Cardiac muscle cell (in vitro differentiated cells and primary cell): ENCODE measurements around the gene SOX6. TPM values are rescaled to one million over a fixed set of nuclear protein-coding genes. Genes with fewer than 3 reads are reported as not detected.

Source experiments
- DNase-seq, 2 donors: peaks; one replicate each; pipeline versions ENCODE4 v3.0.0 to v3.0.0-alpha.2; 2010 to 2017; ENCODE audit warnings: low read depth in 1 of 2, low spot score in 1 of 2
- H3K27ac ChIP-seq: fragments of 200-600 bp; sonication (generic); 2 replicates; pipeline ENCODE4 v1.5.1; 2016
- H3K27me3 ChIP-seq: fragments of 200-600 bp; sonication (generic); 2 replicates; pipeline ENCODE4 v1.6.0; 2016; ENCODE audit warnings: control low read depth
- H3K36me3 ChIP-seq: fragments of 200-600 bp; sonication (generic); 2 replicates; pipeline ENCODE4 v1.5.1; 2016; ENCODE audit warnings: control low read depth
- H3K4me1 ChIP-seq: fragments of 200-600 bp; sonication (generic); 2 replicates; pipeline ENCODE4 v1.8.1; 2017; ENCODE audit warnings: low read depth, mild to moderate bottlenecking, mixed run types
- H3K4me3 ChIP-seq: fragments of 200-600 bp; sonication (generic); 2 replicates; pipeline ENCODE4 v1.5.1; 2016; ENCODE audit warnings: mild to moderate bottlenecking
- H3K9me3 ChIP-seq: fragments of 200-600 bp; sonication (generic); 2 replicates; pipeline ENCODE4 v1.5.1; 2017; ENCODE audit warnings: low read depth, mild to moderate bottlenecking, control low read depth
- CTCF ChIP-seq: IDR thresholded peaks from 2 replicates; pipeline ENCODE4 v1.5.1; 2012; ENCODE audit warnings: low read depth, mild to moderate bottlenecking, low read length
- polyA plus RNA-seq: library from polyadenylated mRNA; unstranded; fragments of >200 nt; fragmentation: Nextera tagmentation; extraction: Ambion mirVana; gene quantifications from 2 replicates; pipeline ENCODE4 v1.2.1, GENCODE V29; 2016
- total RNA-seq: library from RNA; depleted of rRNA; stranded (reverse); fragments of >200 nt; gene quantifications from 2 replicates; pipeline ENCODE4 v1.2.3, GENCODE V29; 2016

Gene SOX6
- total and polyA plus RNA-seq, 2 experiments from 2014 or later: 7.0 to 9.6 TPM

GRCh38 chr11:16336204-16336603 is 20.1 kb downstream of the SOX6 start:
- Histone ChIP-seq H3K9me3 (no peaks in the 10 kb centered on the region), H3K27ac (no peak overlapping the region), H3K27me3 (peaks cover 13% of the 10 kb centered on the region), H3K4me1 (peaks cover 6% of the 10 kb centered on the region), H3K36me3 (no peaks in the 10 kb centered on the region), H3K4me3 (no peak overlapping the region)
- no peak for DNase-seq
- TF ChIP-seq CTCF: no peak

GRCh38 chr11:16335236-16335962 is 20.9 kb downstream of the SOX6 start:
- Histone ChIP-seq H3K27me3 (peaks cover 13% of the 10 kb centered on the region), H3K4me3 (no peak overlapping the region)

GRCh38 chr11:16326679-16327297 is 29.6 kb downstream of the SOX6 start:
- Histone ChIP-seq H3K27me3 (peaks cover 3% of the 10 kb centered on the region), H3K36me3 (no peaks in the 10 kb centered on the region), H3K4me3 (no peak overlapping the region), H3K4me1 (no peaks in the 10 kb centered on the region), H3K27ac (no peak overlapping the region), H3K9me3 (no peaks in the 10 kb centered on the region)
- TF ChIP-seq CTCF: no peak
- no peak for DNase-seq

More at GRCh38 chr11:16335236-16335962, 20.9 kb downstream of the SOX6 start:
- no peak for TF ChIP-seq CTCF
- DNase-seq: no peak
- Histone ChIP-seq H3K36me3 (no peaks in the 10 kb centered on the region), H3K9me3 (no peaks in the 10 kb centered on the region), H3K4me1 (peaks cover 6% of the 10 kb centered on the region), H3K27ac (no peak overlapping the region)

GRCh38 chr11:16322190-16322589 is 34.2 kb downstream of the SOX6 start:
- DNase-seq: no peak
- no peaks in the 10 kb centered on the region for H3K4me1 ChIP-seq
- no peaks in the 10 kb centered on the region for H3K36me3 ChIP-seq
- no peak overlapping the region for H3K27ac ChIP-seq
- no peaks in the 10 kb centered on the region for H3K27me3 ChIP-seq
- no peak for TF ChIP-seq CTCF
- no peaks in the 10 kb centered on the region for H3K9me3 ChIP-seq
- no peak overlapping the region for H3K4me3 ChIP-seq

DNA sequence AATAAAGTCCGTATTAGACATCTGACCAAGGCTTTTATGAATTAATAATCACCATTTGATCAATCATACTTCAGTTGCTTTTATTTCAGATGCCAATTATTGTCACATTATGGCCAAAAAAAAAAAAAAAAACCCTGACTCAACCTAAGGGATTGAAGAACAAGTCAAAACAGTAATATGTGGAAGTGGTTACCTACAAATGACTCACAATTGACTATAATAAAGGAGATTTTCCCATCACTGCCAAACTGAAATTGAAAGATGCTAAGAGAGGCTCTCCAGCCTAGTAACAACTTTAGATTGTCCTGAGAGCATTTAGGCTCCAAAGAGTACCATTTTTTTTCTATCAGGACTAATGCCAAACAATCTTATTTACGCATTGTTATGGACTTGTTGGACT is 35.2 kb downstream of the SOX6 start:
- Histone ChIP-seq H3K9me3 (no peaks in the 10 kb centered on the region), H3K27ac (no peak overlapping the region), H3K36me3 (no peaks in the 10 kb centered on the region), H3K27me3 (no peaks in the 10 kb centered on the region), H3K4me1 (no peaks in the 10 kb centered on the region), H3K4me3 (no peak overlapping the region)
- TF ChIP-seq CTCF: no peak
- no peak for DNase-seq
